COLO668 (cell line): ENCODE data around the gene PMPCA.

Experiments used
- DNase-seq: peaks from one replicate; lab custom pipeline; 2025; ENCODE audit not compliant: unreplicated experiment; lab: John Stamatoyannopoulos, UW

PMPCA gene

DNA sequence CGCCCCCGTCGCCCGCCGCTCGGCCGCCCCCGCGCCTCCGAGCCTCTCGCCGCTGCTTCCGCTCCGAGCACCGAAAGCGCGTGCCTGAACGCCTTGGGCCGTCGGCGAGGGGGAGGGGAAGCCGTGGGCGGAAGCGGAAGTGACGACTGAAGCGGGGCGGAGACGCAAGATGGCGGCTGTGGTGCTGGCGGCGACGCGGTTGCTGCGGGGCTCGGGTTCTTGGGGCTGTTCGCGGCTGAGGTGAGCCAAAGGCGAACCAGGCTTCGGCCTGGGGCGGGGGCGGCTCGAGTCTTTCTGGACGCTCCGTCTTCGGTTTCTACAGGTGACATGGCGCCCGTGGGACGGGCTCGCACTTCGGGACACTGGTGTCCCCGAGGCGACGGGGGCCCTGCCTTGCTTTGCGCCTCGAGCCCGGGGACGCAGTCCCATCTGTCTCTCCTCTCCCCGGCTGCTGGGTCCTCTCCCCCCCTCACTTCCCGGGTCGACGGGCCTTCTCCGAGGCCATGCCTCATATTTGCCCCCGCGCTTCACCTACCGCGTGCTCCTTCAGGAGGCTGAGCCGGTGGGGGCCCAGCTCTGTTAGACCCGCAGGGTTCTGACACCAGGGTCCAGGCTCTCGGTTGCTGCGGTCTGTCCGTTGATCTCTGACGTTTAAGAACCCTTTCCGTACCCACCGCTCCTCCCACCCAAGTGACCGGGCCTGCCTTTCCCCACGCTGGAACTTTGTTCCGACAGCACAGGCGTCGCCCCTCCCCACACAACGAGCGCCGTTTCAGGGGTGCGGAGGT lies at the start of gene PMPCA, which contains the start of gene ENTR1:
TSS of gene PMPCA (plus strand) at position 159 of the 788 bp plus-strand sequence. CDS start at position 170, 11 bp downstream.
TSS of gene ENTR1 (minus strand) at position 115 of the 788 bp plus-strand sequence. CDS start 217 bp downstream, outside the sequence.
- DNase-seq: peak; percentile 92

- no peak for DNase-seq
Observed at GRCh38 chr9:136361047-136361753, 49.3 kb upstream of the PMPCA start.

GRCh38 chr9:136361754-136362449 lies 48.6 kb upstream of the PMPCA start:
- DNase-seq: no peak

GRCh38 chr9:136362450-136362784 lies 48.0 kb upstream of the PMPCA start:
- DNase-seq: no peak

GRCh38 chr9:136363106-136363948 lies 47.1 kb upstream of the PMPCA start, which contains the start of gene DNLZ:
Gene DNLZ, minus strand, starts transcription at chr9:136363744. Its CDS starts 30 bp downstream, at chr9:136363714.
- peak; percentile 94 for DNase-seq

GRCh38 chr9:136363949-136364748 lies 46.3 kb upstream of the PMPCA start:
- DNase-seq: no peak

DNA sequence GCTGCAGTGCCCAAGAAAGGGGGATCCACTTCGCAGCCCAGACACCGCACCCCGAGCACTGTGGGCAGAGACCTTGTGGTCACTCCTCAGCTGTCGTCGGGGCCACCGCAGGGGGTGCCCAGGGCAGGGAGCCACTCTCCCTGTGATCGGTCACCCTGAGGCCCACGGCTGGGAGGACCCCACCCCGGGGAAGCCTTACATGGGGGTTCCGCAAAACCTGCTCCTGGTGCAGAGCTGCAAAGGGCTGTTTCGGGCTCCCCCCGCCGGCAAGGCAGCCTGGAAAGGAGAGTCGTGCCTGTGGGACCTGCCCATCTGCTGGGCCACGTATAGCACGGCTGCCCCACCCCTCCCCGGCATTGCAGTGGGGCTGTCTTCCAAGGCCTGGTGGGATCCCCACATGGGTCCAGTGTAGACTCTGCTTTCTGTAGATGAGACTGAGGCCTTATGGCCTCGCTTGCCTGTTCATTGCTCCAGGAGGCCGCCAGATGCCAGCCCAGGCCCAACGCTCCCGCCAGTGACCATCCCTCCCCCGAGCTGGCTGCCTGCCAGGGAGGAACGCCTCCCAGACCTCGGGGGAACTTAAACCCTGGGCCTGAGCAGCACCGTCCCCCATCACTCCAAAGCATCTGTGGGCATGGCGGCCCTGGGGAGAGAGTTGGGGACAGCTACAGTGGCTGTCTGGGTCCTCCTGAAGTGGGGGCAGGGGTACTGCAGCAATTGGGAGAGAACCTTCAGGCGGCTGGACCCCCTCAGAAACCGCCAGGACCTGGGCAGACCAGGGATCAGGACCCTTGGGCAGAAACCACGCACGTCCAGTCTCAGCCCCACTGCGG lies 45.3 kb upstream of the PMPCA start:
- peak; percentile 61 for DNase-seq

- no peak for DNase-seq
Observed at GRCh38 chr9:136365775-136366222, 44.7 kb upstream of the PMPCA start.

GRCh38 chr9:136366826-136367225 lies 43.6 kb upstream of the PMPCA start:
- DNase-seq: no peak

GRCh38 chr9:136367296-136368145 lies 42.9 kb upstream of the PMPCA start:
- DNase-seq: peak; percentile 48

DNA sequence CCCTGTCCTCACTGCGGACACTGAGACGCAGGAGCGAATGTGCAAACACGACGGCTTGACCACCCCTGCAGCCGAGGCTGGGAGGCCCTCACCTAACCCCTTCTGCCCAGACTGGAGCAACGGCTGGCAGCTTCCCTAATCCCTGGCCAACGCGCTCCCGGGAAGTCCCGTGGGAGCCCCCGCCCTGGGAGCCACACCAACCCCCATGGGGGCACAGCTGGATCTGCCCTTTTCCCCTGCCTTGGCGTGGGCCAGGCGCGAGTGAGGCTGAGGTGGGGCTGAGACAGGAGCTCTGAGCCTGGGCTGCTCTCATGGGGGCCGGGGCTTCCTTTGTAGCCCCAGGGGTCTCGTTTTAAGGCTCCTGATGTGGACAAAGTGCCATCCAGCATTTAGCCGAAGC lies 42.3 kb upstream of the PMPCA start:
- no peak for DNase-seq

DNA sequence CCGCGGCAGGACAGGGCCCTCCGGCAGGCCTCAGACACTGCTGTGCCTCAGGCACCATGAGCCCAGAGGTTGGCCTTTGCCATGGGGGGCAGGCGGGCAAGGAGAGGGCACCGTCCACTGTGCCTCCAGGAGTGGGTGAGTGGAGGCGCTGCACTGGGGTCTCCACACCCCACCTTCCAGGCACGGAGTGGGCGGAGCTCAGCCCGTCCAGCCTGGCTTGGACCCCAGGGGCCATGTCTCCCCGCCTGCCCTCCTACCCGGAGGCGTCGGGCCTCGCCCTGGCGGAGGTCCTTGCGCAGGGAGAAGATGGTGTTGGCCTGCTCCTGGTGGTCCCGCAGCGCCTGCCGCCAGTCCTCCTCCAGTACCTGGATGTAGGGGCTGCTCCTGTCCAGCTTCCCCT lies 40.4 kb upstream of the PMPCA start:
- no peak for DNase-seq

GRCh38 chr9:136370687-136371532 lies 39.5 kb upstream of the PMPCA start:
- no peak for DNase-seq

GRCh38 chr9:136371533-136371880 lies 39.0 kb upstream of the PMPCA start:
- no peak for DNase-seq

- DNase-seq: no peak
Observed at GRCh38 chr9:136372006-136372405, 38.5 kb upstream of the PMPCA start.

GRCh38 chr9:136372561-136373299 lies 37.7 kb upstream of the PMPCA start:
- DNase-seq: peak; percentile 49
